ENCODE measurements around the gene FCN1. TPM values are rescaled to one million over a fixed set of nuclear protein-coding genes. Genes with fewer than 3 reads are reported as not detected.

Gene FCN1
- polyA plus RNA-seq, 1 donor (not counting 4 experiments of a cell fraction or from before 2014, with no cell fraction given), result not detected

- Histone ChIP-seq H3K4me2 (ENCODE audit: control insufficient read depth, extremely low read depth, insufficient read depth, low read depth, low read length) (no peak overlapping the region), H3K4me3 (ENCODE audit: control insufficient read depth in 2 of 3, extremely low read depth in 1 of 3, insufficient read depth in 2 of 3, low read depth in 1 of 3, low read length in 3 of 3) (no peak overlapping the region), H4K20me1 (ENCODE audit: control insufficient read depth, extremely low read depth, insufficient read depth, low read length) (no peaks in the 10 kb centered on the region), H2AFZ (ENCODE audit: control insufficient read depth, low read length) (no peak overlapping the region), H3K36me3 (ENCODE audit: control insufficient read depth in 2 of 2, extremely low read depth in 1 of 2, insufficient read depth in 2 of 2, low read length in 2 of 2) (no peaks in the 10 kb centered on the region), H3K79me2 (ENCODE audit: control insufficient read depth, insufficient read depth, low read length) (no peaks in the 10 kb centered on the region), H3K27me3 (ENCODE audit: control insufficient read depth, extremely low read depth, insufficient read depth, low read length) (no peaks in the 10 kb centered on the region), H3K9me3 (ENCODE audit: control insufficient read depth, low read depth, low read length) (no peaks in the 10 kb centered on the region), H3K4me1 (ENCODE audit: control insufficient read depth, extremely low read depth, insufficient read depth, low read length) (no peaks in the 10 kb centered on the region), H3K27ac (ENCODE audit: control insufficient read depth, insufficient read depth, low read length) (no peak overlapping the region), H3K9me1 (ENCODE audit: control insufficient read depth, extremely low read depth, insufficient read depth, low read length) (no peaks in the 10 kb centered on the region), H3K9ac (ENCODE audit: control insufficient read depth, extremely low read depth, insufficient read depth, low read length) (no peak overlapping the region)
- dilution Hi-C loops (cut with MboI; ENCODE audit: extremely low pct_ligation_motif_present, low sequenced_read_pairs), result no loop called here
- TF ChIP-seq EZH2 (IDR thresholded peaks at IDR 0.05; ENCODE audit: low read length), result no peak
- TF ChIP-seq CTCF (optimal IDR thresholded peaks at IDR 0.05 in 1 of 3, IDR thresholded peaks at IDR 0.05 in 1 of 3, conservative IDR thresholded peaks at IDR 0.05 in 1 of 3; ENCODE audit: extremely low read depth in 1 of 3, insufficient read depth in 2 of 3, low read length in 3 of 3), result no peak
- no peak for DNase-seq (ENCODE audit: low read depth, low spot score)
- no peak for FAIRE-seq
Observed at GRCh38 chr9:134935056-134935640, 17.4 kb upstream of the FCN1 start.

- no peak overlapping the region for H3K9ac ChIP-seq (ENCODE audit: control insufficient read depth, extremely low read depth, insufficient read depth, low read length)
- no peak overlapping the region for H2AFZ ChIP-seq (ENCODE audit: control insufficient read depth, low read length)
- no peaks in the 10 kb centered on the region for H3K9me3 ChIP-seq (ENCODE audit: control insufficient read depth, low read depth, low read length)
- H3K79me2 ChIP-seq (ENCODE audit: control insufficient read depth, insufficient read depth, low read length), result no peaks in the 10 kb centered on the region
- no peaks in the 10 kb centered on the region for H3K4me1 ChIP-seq (ENCODE audit: control insufficient read depth, extremely low read depth, insufficient read depth, low read length)
- DNase-seq (ENCODE audit: low read depth, low spot score), result no peak
- TF ChIP-seq EZH2 (IDR thresholded peaks at IDR 0.05; ENCODE audit: low read length), result no peak
- no peaks in the 10 kb centered on the region for H3K27me3 ChIP-seq (ENCODE audit: control insufficient read depth, extremely low read depth, insufficient read depth, low read length)
- H3K4me2 ChIP-seq (ENCODE audit: control insufficient read depth, extremely low read depth, insufficient read depth, low read depth, low read length), result no peak overlapping the region
- no peaks in the 10 kb centered on the region for H3K36me3 ChIP-seq (ENCODE audit: control insufficient read depth in 2 of 2, extremely low read depth in 1 of 2, insufficient read depth in 2 of 2, low read length in 2 of 2)
- H3K27ac ChIP-seq (ENCODE audit: control insufficient read depth, insufficient read depth, low read length), result no peak overlapping the region
- dilution Hi-C loops (cut with MboI; ENCODE audit: extremely low pct_ligation_motif_present, low sequenced_read_pairs), result no loop called here
- no peaks in the 10 kb centered on the region for H4K20me1 ChIP-seq (ENCODE audit: control insufficient read depth, extremely low read depth, insufficient read depth, low read length)
- no peak overlapping the region for H3K4me3 ChIP-seq (ENCODE audit: control insufficient read depth in 2 of 3, extremely low read depth in 1 of 3, insufficient read depth in 2 of 3, low read depth in 1 of 3, low read length in 3 of 3)
- no peak for FAIRE-seq
- H3K9me1 ChIP-seq (ENCODE audit: control insufficient read depth, extremely low read depth, insufficient read depth, low read length), result no peaks in the 10 kb centered on the region
Observed at GRCh38 chr9:134933076-134933659, 15.5 kb upstream of the FCN1 start.

Data from keratinocyte (primary cell).